AG08395 (cell line): Measurements from ENCODE around the gene C1QTNF9.
"Not testable (repeated sequence)": the region's sequence is repeated elsewhere in the genome, so short reads cannot be mapped to it uniquely, and the experiment has no call there.

Source experiments
- DNase-seq: peaks from one replicate; pipeline ENCODE4 v3.0.0; 2012; ENCODE audit warnings: mixed read lengths, low spot score

The C1QTNF9 gene

DNA sequence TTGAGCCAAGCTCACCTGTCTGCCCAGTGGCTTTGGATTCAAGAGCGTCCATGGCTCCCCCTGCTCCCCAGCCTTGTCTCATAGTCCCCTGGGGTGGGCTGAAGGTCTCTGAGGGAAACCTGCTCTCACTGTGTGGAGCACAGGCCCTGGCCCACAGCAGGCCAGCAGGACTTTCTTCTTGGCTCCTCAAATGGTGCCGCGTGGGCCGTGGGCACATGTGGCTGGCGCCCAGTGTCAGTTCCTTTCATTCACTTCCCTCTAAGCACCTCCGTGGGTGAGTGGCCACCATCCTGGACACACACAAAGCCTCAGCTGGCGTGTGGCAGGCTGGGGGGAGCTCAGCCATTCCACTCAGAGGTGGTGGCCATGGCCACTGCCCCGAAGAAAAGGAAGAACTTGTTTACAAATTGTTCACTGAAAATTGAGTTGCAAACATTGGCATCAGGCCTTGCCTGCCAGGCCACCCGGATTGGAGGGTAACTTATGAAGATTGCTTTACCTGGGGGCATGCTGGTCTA, 53.1 kb downstream of the C1QTNF9 start:
- DNase-seq: no peak

DNA sequence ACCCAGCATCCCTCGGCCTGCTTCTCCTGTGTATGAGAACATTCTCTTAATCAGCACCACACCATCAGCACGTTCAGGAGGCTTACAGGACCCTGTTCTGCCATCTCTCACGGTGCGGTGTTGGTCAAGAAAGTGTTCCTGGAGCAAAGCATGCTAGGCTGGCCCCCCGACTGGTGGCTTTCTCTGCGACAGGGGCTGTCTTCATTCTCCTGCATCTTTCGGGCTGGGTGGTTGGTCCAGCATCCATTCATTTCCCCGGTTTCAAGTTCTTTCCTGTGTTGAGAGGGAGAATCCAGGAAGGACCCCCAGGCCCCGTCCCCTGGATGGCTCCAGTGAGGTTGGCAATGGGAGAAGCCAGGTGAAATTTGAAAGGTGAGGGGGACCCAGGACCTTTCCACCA, 55.8 kb downstream of the C1QTNF9 start:
- DNase-seq: no peak

DNA sequence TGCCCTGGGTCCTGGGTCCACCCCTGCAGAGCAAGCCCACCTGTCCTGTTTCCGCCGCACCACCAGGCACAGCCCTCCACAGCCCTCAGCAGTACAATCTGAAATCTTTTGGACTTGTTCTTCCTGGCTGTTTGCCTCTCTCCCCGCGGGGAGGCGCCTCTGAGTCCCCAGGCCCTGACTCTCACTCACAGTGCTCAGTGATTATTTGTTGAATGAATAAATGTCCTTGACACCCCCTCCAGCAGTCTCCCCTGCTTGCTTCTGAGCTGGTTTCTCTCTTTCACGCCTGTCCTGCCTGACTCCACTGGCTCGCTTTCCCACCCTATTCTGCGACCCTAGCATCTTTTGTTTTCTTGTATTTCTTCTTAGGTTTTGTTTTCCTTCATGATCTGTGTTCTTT, 56.9 kb downstream of the C1QTNF9 start:
- not testable (repeated sequence) for DNase-seq

DNA sequence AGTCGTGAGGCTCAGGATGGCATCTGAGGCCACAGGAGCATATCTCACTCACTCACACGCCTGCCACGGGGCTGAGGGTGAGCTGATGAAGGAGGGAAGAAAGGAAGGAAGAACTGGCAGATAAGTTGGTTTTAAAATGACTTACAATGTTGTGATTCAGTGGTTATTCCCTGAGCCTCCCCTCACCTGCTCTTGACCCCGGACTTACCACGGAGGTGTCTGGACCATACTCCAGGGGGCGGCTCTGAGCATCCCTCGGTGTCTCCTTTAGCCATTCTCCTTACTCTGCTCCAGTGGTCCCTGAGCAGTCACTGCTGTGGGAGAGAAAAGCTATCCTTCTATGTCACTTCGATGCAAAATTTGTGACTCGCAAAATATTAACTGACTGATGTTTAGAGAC, 61.9 kb downstream of the C1QTNF9 start:
- not testable (repeated sequence) for DNase-seq
